ENCODE results near the gene CDK2.

CDK2 gene

GRCh38 chr12:55931780-55932550, 34.7 kb upstream of the CDK2 start:
- Mint-ChIP-seq H3K27ac (peak overlapping the region; percentile 100), H3K36me3 (peaks cover 66% of the 10 kb centered on the region), H3K4me3 (peak overlapping the region; percentile 92), H3K4me1 (peaks cover 52% of the 10 kb centered on the region), H3K9me3 (no peaks in the 10 kb centered on the region), H3K27me3 (no peaks in the 10 kb centered on the region)
- peak; percentile 57 for DNase-seq
- CTCF ChIA-PET: interaction anchor here (2.7 kb wide), 1 partner anchor 8 kb away, joined by 18 read pairs; no protein-coding TSS in a partner anchor

DNA sequence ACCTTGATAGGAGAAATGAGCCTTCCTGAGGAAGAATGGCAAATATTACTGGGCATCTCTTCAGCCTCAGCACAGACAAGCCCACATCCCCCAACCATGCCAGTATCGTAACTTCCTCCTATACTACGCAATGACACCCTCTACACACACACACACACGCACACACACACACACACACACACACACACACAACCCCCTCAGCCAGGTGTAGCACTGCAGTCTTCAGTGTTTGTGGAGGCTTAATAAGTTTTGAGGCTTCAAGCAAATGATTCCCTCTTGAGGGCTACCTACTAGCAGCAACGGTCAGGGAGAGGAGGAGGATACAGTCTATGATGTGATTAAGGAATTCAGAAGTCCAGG, 34.1 kb upstream of the CDK2 start:
- Mint-ChIP-seq H3K4me3 (peak overlapping the region; percentile 92), H3K27ac (peak overlapping the region; percentile 100), H3K9me3 (no peaks in the 10 kb centered on the region), H3K36me3 (peaks cover 67% of the 10 kb centered on the region), H3K27me3 (no peaks in the 10 kb centered on the region), H3K4me1 (peaks cover 58% of the 10 kb centered on the region)
- DNase-seq: peak; percentile 62
- CTCF ChIA-PET: interaction anchor here (0.8 to 2.6 kb wide), 3 partner anchors 112 to 193 kb away, joined by 3 to 16 read pairs (median 4); no protein-coding TSS in a partner anchor

- Mint-ChIP-seq H3K36me3 (peaks cover 69% of the 10 kb centered on the region), H3K27me3 (no peaks in the 10 kb centered on the region), H3K4me1 (peaks cover 62% of the 10 kb centered on the region), H3K9me3 (no peaks in the 10 kb centered on the region), H3K27ac (peak overlapping the region; percentile 100), H3K4me3 (peak overlapping the region; percentile 92)
- peak; percentile 40 for DNase-seq
- CTCF ChIA-PET: interaction anchor here (0.8 to 2.6 kb wide), 4 partner anchors 52 to 194 kb away, joined by 3 to 16 read pairs (median 4); no protein-coding TSS in a partner anchor
Measured at GRCh38 chr12:55933169-55933798, 33.3 kb upstream of the CDK2 start.

GRCh38 chr12:55933799-55934742, 32.6 kb upstream of the CDK2 start:
- Mint-ChIP-seq H3K4me3 (peak overlapping the region; percentile 92), H3K27me3 (no peaks in the 10 kb centered on the region), H3K4me1 (peaks cover 70% of the 10 kb centered on the region), H3K27ac (peak overlapping the region; percentile 86), H3K36me3 (peaks cover 76% of the 10 kb centered on the region), H3K9me3 (no peaks in the 10 kb centered on the region)
- DNase-seq: no peak
- CTCF ChIA-PET: interaction anchor here (0.9 to 6.9 kb wide), 10 partner anchors 8 to 197 kb away, joined by 3 to 66 read pairs (median 4); partner anchors contain the start of genes DNAJC14, ORMDL2, PYM1 and SARNP

DNA sequence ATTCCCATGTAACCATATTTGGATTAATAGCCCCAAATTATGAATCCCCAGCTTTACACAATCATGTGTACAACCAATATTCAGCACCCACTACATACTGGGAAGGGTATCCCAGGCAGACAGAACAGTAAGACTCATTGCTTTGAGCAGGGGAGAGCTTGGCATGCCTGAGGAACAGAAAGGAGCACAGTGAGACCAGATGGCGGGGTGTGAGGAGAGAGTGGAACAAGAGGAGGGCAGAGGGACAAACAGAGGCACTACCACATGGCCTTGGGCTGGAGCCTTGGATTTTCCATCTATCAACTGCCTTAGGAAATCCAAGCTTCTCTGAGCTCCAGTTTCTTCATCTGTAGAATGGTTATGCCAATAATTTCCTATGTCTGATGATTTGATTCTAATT, 31.9 kb upstream of the CDK2 start:
- peaks cover 81% of the 10 kb centered on the region for H3K36me3 Mint-ChIP-seq
- DNase-seq: no peak
- peak overlapping the region; percentile 92 for H3K4me3 Mint-ChIP-seq
- H3K4me1 Mint-ChIP-seq: peaks cover 71% of the 10 kb centered on the region
- H3K27me3 Mint-ChIP-seq: no peaks in the 10 kb centered on the region
- CTCF ChIA-PET: interaction anchor here (0.9 to 6.9 kb wide), 9 partner anchors 9 to 197 kb away, joined by 3 to 66 read pairs (median 4); partner anchors contain the start of genes DNAJC14, ORMDL2, PYM1 and SARNP
- H3K9me3 Mint-ChIP-seq: no peaks in the 10 kb centered on the region
- H3K27ac Mint-ChIP-seq: peak overlapping the region; percentile 86

DNA sequence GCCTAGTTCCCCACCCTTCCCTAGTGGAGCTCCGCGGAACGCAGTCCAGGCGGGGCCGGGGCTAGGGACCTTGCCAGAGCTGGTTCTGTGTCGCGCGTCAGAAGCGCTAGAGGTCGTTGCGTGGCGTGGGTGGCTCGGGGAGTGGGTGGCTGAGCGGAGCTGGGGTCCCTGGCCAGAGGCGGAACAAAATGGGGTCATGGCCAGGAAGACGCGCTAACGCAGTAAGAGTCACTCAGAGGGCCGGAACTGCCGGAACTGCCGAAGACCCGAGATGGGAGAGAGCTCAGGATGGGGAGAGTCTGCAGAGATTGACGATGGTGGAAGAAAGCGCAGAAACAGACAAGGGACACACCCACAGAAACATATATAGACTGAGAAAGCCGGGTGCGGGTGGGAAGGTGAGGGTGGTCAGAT, 30.9 kb upstream of the CDK2 start:
- H3K27me3 Mint-ChIP-seq: no peaks in the 10 kb centered on the region
- CTCF ChIA-PET: interaction anchor here (0.9 to 6.9 kb wide), 6 partner anchors 10 to 197 kb away, joined by 3 to 66 read pairs (median 10); partner anchors contain the start of genes DNAJC14, ORMDL2, PYM1 and SARNP
- peak; percentile 47 for DNase-seq
- H3K36me3 Mint-ChIP-seq: peaks cover 91% of the 10 kb centered on the region
- peaks cover 75% of the 10 kb centered on the region for H3K4me1 Mint-ChIP-seq
- H3K4me3 Mint-ChIP-seq: peak overlapping the region; percentile 92
- peak overlapping the region; percentile 86 for H3K27ac Mint-ChIP-seq
- no peaks in the 10 kb centered on the region for H3K9me3 Mint-ChIP-seq

- H3K27me3 Mint-ChIP-seq: no peaks in the 10 kb centered on the region
- H3K4me3 Mint-ChIP-seq: no peak overlapping the region
- H3K4me1 Mint-ChIP-seq: peaks cover 94% of the 10 kb centered on the region
- CTCF ChIA-PET: interaction anchor here (3.3 to 6.9 kb wide), 4 partner anchors 7 to 199 kb away, joined by 18 to 66 read pairs (median 34); partner anchors contain the start of genes DGKA, ORMDL2, PYM1 and SARNP
- H3K27ac Mint-ChIP-seq: peak overlapping the region; percentile 86
- no peaks in the 10 kb centered on the region for H3K9me3 Mint-ChIP-seq
- no peak for DNase-seq
- peaks cover 93% of the 10 kb centered on the region for H3K36me3 Mint-ChIP-seq
Measured at GRCh38 chr12:55937981-55938380, 28.6 kb upstream of the CDK2 start.

DNA sequence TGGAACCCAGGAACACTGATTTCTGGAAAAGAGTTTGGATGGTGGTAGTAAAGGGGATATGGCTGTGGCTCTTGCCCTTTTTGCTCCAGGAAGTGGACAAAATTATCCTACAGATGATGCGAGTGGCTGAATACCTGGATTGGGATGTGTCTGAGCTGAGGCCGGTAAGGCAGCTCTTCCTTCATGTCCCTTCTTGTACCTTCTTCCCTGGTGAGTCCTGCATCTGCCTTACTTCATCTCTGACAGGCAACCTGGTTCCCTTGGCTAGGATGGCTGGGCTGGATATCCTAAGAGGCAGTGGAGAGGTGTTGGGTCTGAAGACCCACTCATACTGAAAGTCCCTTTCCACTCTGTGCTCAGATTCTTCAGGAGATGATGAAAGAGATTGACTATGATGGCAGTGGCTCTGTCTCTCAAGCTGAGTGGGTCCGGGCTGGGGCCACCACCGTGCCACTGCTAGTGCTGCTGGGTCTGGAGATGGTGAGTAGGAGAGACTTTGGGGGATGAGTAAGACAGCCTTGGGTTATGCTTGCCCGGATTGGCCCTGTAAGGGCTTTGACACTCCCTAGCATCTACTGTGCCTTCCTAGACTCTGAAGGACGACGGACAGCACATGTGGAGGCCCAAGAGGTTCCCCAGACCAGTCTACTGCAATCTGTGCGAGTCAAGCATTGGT, 27.7 kb upstream of the CDK2 start:
- peaks cover 92% of the 10 kb centered on the region for H3K36me3 Mint-ChIP-seq
- H3K27me3 Mint-ChIP-seq: no peaks in the 10 kb centered on the region
- no peaks in the 10 kb centered on the region for H3K9me3 Mint-ChIP-seq
- CTCF ChIA-PET: interaction anchor here (0.9 to 6.9 kb wide), 13 partner anchors 8 to 200 kb away, joined by 3 to 66 read pairs (median 8); partner anchors contain the start of genes DGKA, DNAJC14, GDF11 and ORMDL2
- H3K27ac Mint-ChIP-seq: peak overlapping the region; percentile 86
- peak overlapping the region; percentile 16 for H3K4me3 Mint-ChIP-seq
- no peak for DNase-seq
- peaks cover 94% of the 10 kb centered on the region for H3K4me1 Mint-ChIP-seq

GRCh38 chr12:55940065-55940732, 26.4 kb upstream of the CDK2 start:
- CTCF ChIA-PET: interaction anchor here (0.6 to 6.9 kb wide), 31 partner anchors 9 to 282 kb away, joined by 3 to 66 read pairs (median 3); partner anchors contain the start of genes DGKA, DNAJC14, GDF11 and ORMDL2
- no peaks in the 10 kb centered on the region for H3K27me3 Mint-ChIP-seq

GRCh38 chr12:55942055-55942454, 24.6 kb upstream of the CDK2 start:
- H3K27ac Mint-ChIP-seq: peak overlapping the region; percentile 72
- CTCF ChIA-PET: interaction anchor here (1.5 to 4.9 kb wide), 3 partner anchors 10 to 203 kb away, joined by 5 to 36 read pairs (median 6); partner anchors contain the start of genes ORMDL2 and SARNP
- H3K36me3 Mint-ChIP-seq: peaks cover 94% of the 10 kb centered on the region
- no peaks in the 10 kb centered on the region for H3K9me3 Mint-ChIP-seq
- no peak overlapping the region for H3K4me3 Mint-ChIP-seq
- no peaks in the 10 kb centered on the region for H3K27me3 Mint-ChIP-seq
- H3K4me1 Mint-ChIP-seq: peaks cover 89% of the 10 kb centered on the region
- DNase-seq: no peak

More at GRCh38 chr12:55940065-55940732, 26.4 kb upstream of the CDK2 start:
- Mint-ChIP-seq H3K36me3 (peaks cover 93% of the 10 kb centered on the region), H3K4me3 (peak overlapping the region; percentile 37), H3K27ac (peak overlapping the region; percentile 86), H3K9me3 (no peaks in the 10 kb centered on the region), H3K4me1 (peaks cover 92% of the 10 kb centered on the region)
- DNase-seq: peak; percentile 91

DNA sequence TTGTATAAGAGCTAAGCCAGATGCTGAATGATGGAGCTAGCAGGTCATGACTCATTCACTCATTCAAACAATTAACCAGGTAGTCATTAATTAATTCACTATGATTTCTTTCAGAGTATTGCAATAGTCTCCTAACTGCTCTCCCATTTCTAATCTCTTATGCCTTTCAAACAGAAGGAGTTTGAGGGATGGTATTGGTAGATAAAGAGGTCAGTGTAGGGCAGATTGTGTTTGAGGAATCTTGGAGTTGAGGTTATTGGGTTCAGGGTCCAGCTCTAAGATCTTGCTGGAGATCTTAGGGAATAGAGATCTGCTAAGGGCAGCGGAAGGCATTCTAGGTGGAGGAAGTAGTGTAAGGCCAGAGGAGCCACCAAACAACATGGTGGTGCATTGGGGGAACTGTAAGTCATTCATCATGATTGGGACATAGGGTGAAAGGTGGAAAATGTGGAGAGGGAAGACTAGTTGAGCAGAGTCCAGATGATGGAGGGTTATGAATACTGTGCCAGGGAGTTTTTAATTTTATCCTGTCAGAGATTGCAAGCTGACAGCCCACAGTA, 24.0 kb upstream of the CDK2 start:
- Mint-ChIP-seq H3K4me1 (peaks cover 88% of the 10 kb centered on the region), H3K9me3 (no peaks in the 10 kb centered on the region), H3K27ac (peak overlapping the region; percentile 3), H3K4me3 (no peak overlapping the region), H3K36me3 (peaks cover 93% of the 10 kb centered on the region), H3K27me3 (no peaks in the 10 kb centered on the region)
- CTCF ChIA-PET: interaction anchor here (0.6 to 4.9 kb wide), 4 partner anchors 9 to 204 kb away, joined by 3 to 36 read pairs (median 6); partner anchors contain the start of genes ORMDL2 and SARNP
- DNase-seq: no peak

DNA sequence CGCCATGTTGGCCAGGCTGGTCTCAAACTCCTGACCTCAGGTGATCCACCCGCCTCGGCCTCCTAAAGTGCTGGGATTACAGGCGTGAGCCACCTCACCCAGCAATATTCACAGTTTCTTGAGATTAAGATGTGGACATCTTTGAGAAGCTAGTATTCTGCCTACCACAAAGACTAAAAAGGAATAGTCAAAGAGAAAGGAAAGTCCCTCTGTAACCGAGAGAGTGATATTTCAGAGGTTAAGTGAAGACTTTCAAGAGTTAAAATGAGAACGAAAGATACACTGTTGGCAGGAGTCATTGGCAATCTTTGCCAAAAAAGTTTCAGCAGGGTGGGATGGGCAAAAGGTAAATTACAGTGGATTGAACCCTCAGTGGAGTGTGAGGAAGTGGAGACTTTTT, 20.1 kb upstream of the CDK2 start:
- H3K27me3 Mint-ChIP-seq: no peaks in the 10 kb centered on the region
- no peak for DNase-seq
- H3K27ac Mint-ChIP-seq: peak overlapping the region; percentile 54
- peaks cover 73% of the 10 kb centered on the region for H3K36me3 Mint-ChIP-seq
- H3K9me3 Mint-ChIP-seq: no peaks in the 10 kb centered on the region
- CTCF ChIA-PET: interaction anchor here (1.0 kb wide), 2 partner anchors 12 to 115 kb away, joined by 3 read pairs; no protein-coding TSS in a partner anchor
- peaks cover 61% of the 10 kb centered on the region for H3K4me1 Mint-ChIP-seq
- H3K4me3 Mint-ChIP-seq: no peak overlapping the region

Measured in activated naive CD4-positive, alpha-beta T cell treated with anti-CD3 and anti-CD28 coated beads, Interleukin-2, amount 10 ng/mL, durations not matched to agents 7 days and 5 days (primary cell).